GM12878 (cell line): Measurements from ENCODE around the gene SACM1L. TPM values are rescaled to one million over a fixed set of nuclear protein-coding genes. Genes with fewer than 3 reads are reported as not detected.

Experiments used
- ATAC-seq: fragments of 200-7000 bp; cut with Tn5 transposase; 3 replicates; pipeline ENCODE4 v1.9.1; 2020; ENCODE audit warnings: mild to moderate bottlenecking, moderate library complexity
- BruUV-seq: library from RNA; stranded (reverse); fragments of 400-500 nt; replicated peaks from 2 replicates; lab custom pipeline; 2021; lab: Mats Ljungman, UMichigan
- CTCF ChIA-PET: fragments of 300-600 bp; sonication (Branson Sonifier 250); formaldehyde crosslinking; extraction: SDS; loops from one replicate; lab custom pipeline; 2021; ENCODE audit warnings: inconsistent platforms; lab: Yijun Ruan, JAX
- POLR2A ChIA-PET: fragments of 350-600 bp; formaldehyde crosslinking; extraction: SDS; loops from one replicate; lab custom pipeline; 2021; ENCODE audit warnings: inconsistent platforms; lab: Charles Lee
- RAD21 ChIA-PET: fragments of 300-600 bp; sonication (Branson Sonifier 250); formaldehyde crosslinking; loops from one replicate; lab custom pipeline; 2023; ENCODE audit warnings: antibody characterized with exemption; ENCODE audit not compliant: unreplicated experiment; lab: Charles Lee
- SMC1A ChIA-PET: fragments of 300-600 bp; sonication (Branson Sonifier 250); formaldehyde crosslinking; loops from one replicate; lab custom pipeline; 2023; ENCODE audit not compliant: unreplicated experiment, uncharacterized antibody; lab: Charles Lee
- DNase-seq: peaks from one replicate; pipeline ENCODE4 v3.0.0-alpha.2; 2011; ENCODE audit warnings: low read depth, low spot score
- FAIRE-seq: peaks from 3 replicates; lab custom pipeline; 2011; peaks lifted over from hg19 to GRCh38; lab: Jason Lieb, UNC
- H2AFZ ChIP-seq: 2 replicates; pipeline ENCODE4 v1.6.0; 2011; ENCODE audit warnings: low read depth, low read length, control low read depth; ENCODE audit not compliant: control insufficient read depth
- H3K27ac ChIP-seq: 2 replicates; pipeline ENCODE4 v1.5.1; 2011; ENCODE audit warnings: control low read depth; ENCODE audit not compliant: control insufficient read depth, insufficient read depth
- H3K27me3 ChIP-seq, 2 experiments: replicated peaks in 1 of 2; 2 replicates each; pipeline versions ENCODE4 v1.6.0 to v1.6.1; 2011; ENCODE audit warnings: low read length in 1 of 2; ENCODE audit not compliant: control insufficient read depth in 2 of 2, insufficient read depth in 2 of 2
- H3K36me3 ChIP-seq, 2 experiments: 2 replicates each; pipeline ENCODE4 v1.5.1; 2011; ENCODE audit warnings: low read length in 1 of 2; ENCODE audit not compliant: control insufficient read depth in 2 of 2, insufficient read depth in 2 of 2
- H3K4me1 ChIP-seq: 2 replicates; pipeline ENCODE4 v1.6.1; 2011; ENCODE audit warnings: mild to moderate bottlenecking, low read length, moderate library complexity, mixed read lengths; ENCODE audit not compliant: control insufficient read depth, insufficient read depth
- H3K4me2 ChIP-seq: 2 replicates; pipeline ENCODE4 v1.6.0; 2011; ENCODE audit warnings: control low read depth; ENCODE audit not compliant: control insufficient read depth, insufficient read depth
- H3K4me3 ChIP-seq: fragments of 200-600 bp; sonication (generic); 2 replicates; pipeline ENCODE4 v1.5.1; 2016
- H3K79me2 ChIP-seq: 2 replicates; pipeline ENCODE4 v1.6.0; 2011; ENCODE audit warnings: low read length; ENCODE audit not compliant: control insufficient read depth, insufficient read depth
- H3K9ac ChIP-seq: 2 replicates; pipeline ENCODE4 v1.8.0; 2011; ENCODE audit warnings: low read length, control low read depth, mixed read lengths; ENCODE audit not compliant: control insufficient read depth, insufficient read depth
- H3K9me3 ChIP-seq: replicated peaks from 3 replicates; pipeline ENCODE4 v1.5.1; 2011; ENCODE audit warnings: mild to moderate bottlenecking, low read length; ENCODE audit not compliant: control insufficient read depth, insufficient read depth
- H4K20me1 ChIP-seq: 2 replicates; pipeline ENCODE4 v1.6.0; 2011; ENCODE audit not compliant: control insufficient read depth, insufficient read depth
- SUZ12 ChIP-seq: fragments of 200-600 bp; sonication (generic); IDR thresholded peaks from one replicate; pipeline ENCODE4 v1.6.1; 2018; ENCODE audit warnings: antibody characterized with exemption, mild to moderate bottlenecking; ENCODE audit not compliant: unreplicated experiment
- TAF1 ChIP-seq: IDR thresholded peaks from 2 replicates; pipeline ENCODE4 v1.6.1; 2011; ENCODE audit warnings: mild to moderate bottlenecking, low read depth, low read length, borderline replicate concordance
- TCF7 ChIP-seq: IDR thresholded peaks from 2 replicates; pipeline ENCODE4 v1.6.1; 2014; ENCODE audit warnings: antibody characterized with exemption, borderline replicate concordance
- USF1 ChIP-seq: IDR thresholded peaks from 2 replicates; pipeline ENCODE4 v1.6.1; 2011; ENCODE audit warnings: borderline replicate concordance, low read depth, mild to moderate bottlenecking, moderate library complexity, mixed read lengths, low read length; ENCODE audit not compliant: insufficient read depth; ENCODE audit errors: extremely low read length
- WGBS: methylation state at CpG from one replicate; pipeline ENCODE4 v1.1.6; 2016; ENCODE audit warnings: low lambda C conversion rate; ENCODE audit not compliant: insufficient replicate concordance, insufficient coverage; ENCODE audit errors: missing lambda C conversion rate; 5-methylcytosine and 5-hydroxymethylcytosine counted together
- in situ Hi-C: fragments of 300-500 bp; cut with MboI; formaldehyde crosslinking; loops from 9 replicates; pipeline ENCODE4 v1.14.3; 2018; ENCODE audit warnings: mixed read lengths
- intact Hi-C: fragments of 100-400 bp; cut with micrococcal nuclease; formaldehyde crosslinking; loops from one replicate; pipeline ENCODE4 v1.14.2; 2022; ENCODE audit not compliant: unreplicated experiment
- polyA plus RNA-seq, 11 experiments: library from polyadenylated mRNA; depleted of rRNA in 4 of 11; unstranded in 6 of 11; stranded (reverse) in 5 of 11; fragments of >200 nt; fragmentation: Nextera tagmentation in 4 of 11; fragmentation: Illumina TruSeq in 1 of 11; extraction: Ambion mirVana in 4 of 11; extraction: Trizol in 1 of 11; gene quantifications; 1 replicate in 1 of 11; 2 replicates in 10 of 11; pipeline versions ENCODE4 v1.2.1 to v1.2.3, GENCODE V29; 2011 to 2016; ENCODE audit warnings: inconsistent platforms in 2 of 11, missing spikeins in 2 of 11, low read depth in 1 of 11
- total RNA-seq, 4 experiments: library from RNA; depleted of rRNA in 3 of 4; stranded (reverse); fragments of >200 nt in 3 of 4; fragmentation: Illumina TruSeq in 1 of 4; extraction: Trizol in 1 of 4; gene quantifications; 2 replicates each; pipeline versions ENCODE4 v1.2.1 to v1.2.3, GENCODE V29; 2013 to 2021

The SACM1L gene
- total and polyA plus RNA-seq, 10 of the 15 experiments (the other 5 are each of a cell fraction or from before 2014, with no cell fraction given), result 16.5 to 48.3 (median 28.9) TPM

GRCh38 chr3:45655906-45656305 is 33.3 kb upstream of the SACM1L start:
- Histone ChIP-seq H3K27me3 (no peaks in the 10 kb centered on the region), H3K4me1 (peaks cover 33% of the 10 kb centered on the region), H4K20me1 (no peaks in the 10 kb centered on the region; the same call in 1 of the 2 replicates), H3K4me3 (no peak overlapping the region), H3K4me2 (no peak overlapping the region), H3K79me2 (peaks cover 11% of the 10 kb centered on the region), H3K36me3 (peaks cover 2 to 7% of the 10 kb centered on the region in 2 experiments; a peak in 3 of 4 replicates), H2AFZ (no peak overlapping the region)
- ChIA-PET SMC1A (interaction anchor here (0.6 to 5.2 kb wide), 32 partner anchors 9 to 1304 kb away, joined by 3 to 47 read pairs (median 6); partner anchors contain the start of gene LIMD1), CTCF (interaction anchor here (0.7 to 7.4 kb wide), 38 partner anchors 9 to 619 kb away, joined by 3 to 88 read pairs (median 5); partner anchors contain the start of gene LIMD1)
- FAIRE-seq, result no peak
- TF ChIP-seq USF1 (no peak), TAF1 (no peak), SUZ12 (no peak), TCF7 (no peak)
- TF ChIP-seq, all 136 proteins: peak for 0
- DNase-seq, result no peak
- ChIA-PET POLR2A (interaction anchor here (0.6 to 1.8 kb wide), 8 partner anchors 11 to 145 kb away, joined by 3 to 12 read pairs (median 4); no protein-coding TSS in a partner anchor), RAD21 (interaction anchor here (1.0 to 5.0 kb wide), 26 partner anchors 14 to 617 kb away, joined by 3 to 63 read pairs (median 5); partner anchors contain the start of genes LIMD1 and SACM1L)
- in situ Hi-C loops, result loop anchor here (5.0 kb wide), 2 partner anchors 59 to 144 kb away; no protein-coding TSS in a partner anchor
- no peak for ATAC-seq
- no peak overlapping the region for H3K27ac ChIP-seq
- 96% methylated on average over 2 of the region's 2 CpGs for WGBS
- BruUV-seq, result no TSS peak
- H3K9me3 ChIP-seq, result no peaks in the 10 kb centered on the region
- intact Hi-C loops, result loop anchor here (1.0 to 5.0 kb wide), 4 partner anchors 44 to 619 kb away; no protein-coding TSS in a partner anchor
- H3K9ac ChIP-seq, result no peak overlapping the region
